ENCODE data around the gene DOCK3. TPM values are rescaled to one million over a fixed set of nuclear protein-coding genes. Genes with fewer than 3 reads are reported as not detected.
"Not testable (repeated sequence)": the region's sequence is repeated elsewhere in the genome, so short reads cannot be mapped to it uniquely, and the experiment has no call there.

DOCK3 gene
- polyA plus RNA-seq, 4 donors, result 1.1 to 1.6 (median 1.4) TPM

GRCh38 chr3:50781766-50782165, 107.0 kb downstream of the DOCK3 start:
- DNase-seq (ENCODE audit: low read depth in 4 of 4, low spot score in 3 of 4), result not testable (repeated sequence)

- DNase-seq (ENCODE audit: low read depth in 4 of 4, low spot score in 3 of 4), result no peak
These were observed 111.9 kb downstream of the DOCK3 start for GRCh38 chr3:50786631-50787030.

- not testable (repeated sequence) for DNase-seq (ENCODE audit: low read depth in 4 of 4, low spot score in 3 of 4)
These were observed 116.2 kb downstream of the DOCK3 start for GRCh38 chr3:50790894-50791293.

GRCh38 chr3:50792568-50792967, 117.8 kb downstream of the DOCK3 start:
- DNase-seq (ENCODE audit: low read depth in 4 of 4, low spot score in 3 of 4), result no peak

- DNase-seq (ENCODE audit: low read depth in 4 of 4, low spot score in 3 of 4), result not testable (repeated sequence)
These were observed 129.1 kb downstream of the DOCK3 start for GRCh38 chr3:50803805-50804204.

- DNase-seq (ENCODE audit: low read depth in 4 of 4, low spot score in 3 of 4), result not testable (repeated sequence)
These were observed 129.6 kb downstream of the DOCK3 start for GRCh38 chr3:50804376-50804775.

GRCh38 chr3:50805321-50805720, 130.6 kb downstream of the DOCK3 start:
- DNase-seq (ENCODE audit: low read depth in 4 of 4, low spot score in 3 of 4), result no peak

- DNase-seq (ENCODE audit: low read depth in 4 of 4, low spot score in 3 of 4), result no peak
These were observed 131.3 kb downstream of the DOCK3 start for GRCh38 chr3:50806031-50806430.

- DNase-seq (ENCODE audit: low read depth in 4 of 4, low spot score in 3 of 4), result no peak
These were observed 132.1 kb downstream of the DOCK3 start for GRCh38 chr3:50806806-50807205.

- no peak for DNase-seq (ENCODE audit: low read depth in 4 of 4, low spot score in 3 of 4)
These were observed 132.5 kb downstream of the DOCK3 start for GRCh38 chr3:50807266-50807665.

- no peak for DNase-seq (ENCODE audit: low read depth in 4 of 4, low spot score in 3 of 4)
These were observed 137.2 kb downstream of the DOCK3 start for GRCh38 chr3:50811893-50812292.

- no peak for DNase-seq (ENCODE audit: low read depth in 4 of 4, low spot score in 3 of 4)
These were observed 141.1 kb downstream of the DOCK3 start for GRCh38 chr3:50815844-50816243.

- no peak for DNase-seq (ENCODE audit: low read depth in 4 of 4, low spot score in 3 of 4)
These were observed 142.2 kb downstream of the DOCK3 start for GRCh38 chr3:50816894-50817293.

- no peak for DNase-seq (ENCODE audit: low read depth in 4 of 4, low spot score in 3 of 4)
These were observed 143.2 kb downstream of the DOCK3 start for GRCh38 chr3:50817756-50818529.

- DNase-seq (ENCODE audit: low read depth in 4 of 4, low spot score in 3 of 4), result no peak
These were observed 145.2 kb downstream of the DOCK3 start for GRCh38 chr3:50819882-50820281.

GRCh38 chr3:50825841-50826240, 151.1 kb downstream of the DOCK3 start:
- DNase-seq (ENCODE audit: low read depth in 4 of 4, low spot score in 3 of 4), result no peak

GRCh38 chr3:50830451-50830850, 155.7 kb downstream of the DOCK3 start:
- no peak for DNase-seq (ENCODE audit: low read depth in 4 of 4, low spot score in 3 of 4)

- DNase-seq (ENCODE audit: low read depth in 4 of 4, low spot score in 3 of 4), result not testable (repeated sequence)
These were observed 156.3 kb downstream of the DOCK3 start for GRCh38 chr3:50831009-50831408.

GRCh38 chr3:50840983-50841489, 166.3 kb downstream of the DOCK3 start:
- DNase-seq (ENCODE audit: low read depth in 4 of 4, low spot score in 3 of 4), result no peak

- no peak for DNase-seq (ENCODE audit: low read depth in 4 of 4, low spot score in 3 of 4)
These were observed 173.6 kb downstream of the DOCK3 start for GRCh38 chr3:50848308-50848707.

- no peak for DNase-seq (ENCODE audit: low read depth in 4 of 4, low spot score in 3 of 4)
These were observed 176.1 kb downstream of the DOCK3 start for GRCh38 chr3:50850639-50851511.
